ENCODE data around the gene FBLN1.

DNA sequence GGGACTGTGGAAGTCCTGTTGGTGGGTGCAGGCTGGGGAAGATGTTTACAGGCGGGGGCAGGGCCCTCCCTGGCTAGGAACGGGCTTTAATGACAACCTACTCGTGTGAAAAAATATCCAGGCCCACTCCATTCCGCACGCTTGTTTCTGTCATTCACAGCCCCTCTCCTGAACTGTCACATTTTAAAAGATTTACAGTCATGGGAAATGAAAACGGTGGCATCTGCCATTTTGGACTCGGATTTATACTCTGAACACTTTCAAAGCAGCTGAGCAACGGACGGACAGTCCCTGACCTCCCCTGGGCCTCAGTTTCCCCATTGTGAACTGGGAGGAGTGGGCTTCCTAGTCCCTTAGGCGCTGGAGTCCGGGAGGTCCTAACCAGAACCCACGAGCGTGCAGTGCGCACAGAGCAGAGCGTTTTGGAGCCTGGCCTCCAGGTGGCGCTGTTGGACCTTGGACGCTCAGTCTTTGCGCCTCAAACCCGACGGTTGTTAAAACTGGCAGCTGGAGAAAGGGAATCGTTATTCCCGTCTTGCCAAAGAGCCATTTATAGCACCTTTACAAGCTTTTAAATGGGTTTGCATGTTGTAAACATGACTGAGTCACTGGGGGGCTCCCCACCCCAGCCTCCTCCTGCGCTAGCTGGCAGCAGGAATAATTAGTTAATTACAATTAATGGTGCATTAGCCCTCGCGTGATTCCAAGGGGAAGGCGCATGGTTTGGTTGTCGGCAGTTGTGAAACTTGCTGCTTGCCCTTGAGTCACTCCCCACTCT is 75.3 kb downstream of the FBLN1 start:
- TF ChIP-seq POLR2AphosphoS5 (IDR thresholded peaks at IDR 0.05; ENCODE audit: low read depth, low read length) (no peak), POLR2A (IDR thresholded peaks at IDR 0.05; ENCODE audit: low read depth, low read length) (no peak)

Data from GM12891 (cell line).